Activated CD4-positive, alpha-beta T cell treated with anti-CD3 and anti-CD28 coated beads for 4 hours (primary cell): ENCODE measurements around the gene CLEC4M.

Experiments
- DNase-seq, 2 donors: peaks; one replicate each; pipeline ENCODE4 v3.0.0-alpha.2; 2020

The CLEC4M gene

GRCh38 chr19:7762719-7763293 is at the start of gene CLEC4M:
Gene CLEC4M, plus strand, starts transcription at chr19:7763243. Its CDS starts 24 bp downstream, at chr19:7763267.
- DNase-seq: no peak

- no peak for DNase-seq
Observed at GRCh38 chr19:7715671-7716070, 47.4 kb upstream of the CLEC4M start.

- no peak for DNase-seq
Observed at GRCh38 chr19:7716762-7717161, 46.3 kb upstream of the CLEC4M start.

- DNase-seq: no peak
Observed at GRCh38 chr19:7718668-7719067, 44.4 kb upstream of the CLEC4M start.

GRCh38 chr19:7720351-7720750 is 42.7 kb upstream of the CLEC4M start:
- no peak for DNase-seq

GRCh38 chr19:7722231-7722651 is 40.8 kb upstream of the CLEC4M start:
- no peak for DNase-seq

- DNase-seq: no peak
Observed at GRCh38 chr19:7725791-7726190, 37.3 kb upstream of the CLEC4M start.

GRCh38 chr19:7729211-7729610 is 33.8 kb upstream of the CLEC4M start:
- no peak for DNase-seq

- DNase-seq: no peak
Observed at GRCh38 chr19:7729831-7730285, 33.2 kb upstream of the CLEC4M start.

- no peak for DNase-seq
Observed at GRCh38 chr19:7730286-7731217, 32.5 kb upstream of the CLEC4M start.

GRCh38 chr19:7731218-7731595 is 31.8 kb upstream of the CLEC4M start:
- DNase-seq: no peak

- no peak for DNase-seq
Observed at GRCh38 chr19:7731615-7732014, 31.4 kb upstream of the CLEC4M start.

- no peak for DNase-seq
Observed at GRCh38 chr19:7732045-7732444, 31.0 kb upstream of the CLEC4M start, which contains the start of gene CLEC4G. Gene CLEC4G, minus strand, starts transcription at chr19:7732110. Its CDS starts 8 bp downstream, at chr19:7732102.

GRCh38 chr19:7733376-7733775 is 29.7 kb upstream of the CLEC4M start:
- DNase-seq: no peak

GRCh38 chr19:7734220-7735203 is 28.5 kb upstream of the CLEC4M start:
- DNase-seq: no peak

GRCh38 chr19:7736148-7736547 is 26.9 kb upstream of the CLEC4M start:
- no peak for DNase-seq

- DNase-seq: no peak
Observed at GRCh38 chr19:7737215-7737614, 25.8 kb upstream of the CLEC4M start.

- DNase-seq: no peak
Observed at GRCh38 chr19:7738023-7738422, 25.0 kb upstream of the CLEC4M start.

GRCh38 chr19:7739211-7739755 is 23.8 kb upstream of the CLEC4M start:
- no peak for DNase-seq

GRCh38 chr19:7739801-7740681 is 23.0 kb upstream of the CLEC4M start:
- no peak for DNase-seq

GRCh38 chr19:7740682-7741054 is 22.4 kb upstream of the CLEC4M start:
- no peak for DNase-seq

- DNase-seq: no peak
Observed at GRCh38 chr19:7742575-7742974, 20.5 kb upstream of the CLEC4M start.
